GM11168 (cell line): ENCODE data around the gene CSMD2.

Source experiments
- in situ Hi-C: fragments of 300-500 bp; cut with MboI; formaldehyde crosslinking; loops from one replicate; pipeline ENCODE4 v1.12.0; 2022; ENCODE audit warnings: low sequenced_read_pairs; ENCODE audit not compliant: unreplicated experiment

CSMD2 gene

DNA sequence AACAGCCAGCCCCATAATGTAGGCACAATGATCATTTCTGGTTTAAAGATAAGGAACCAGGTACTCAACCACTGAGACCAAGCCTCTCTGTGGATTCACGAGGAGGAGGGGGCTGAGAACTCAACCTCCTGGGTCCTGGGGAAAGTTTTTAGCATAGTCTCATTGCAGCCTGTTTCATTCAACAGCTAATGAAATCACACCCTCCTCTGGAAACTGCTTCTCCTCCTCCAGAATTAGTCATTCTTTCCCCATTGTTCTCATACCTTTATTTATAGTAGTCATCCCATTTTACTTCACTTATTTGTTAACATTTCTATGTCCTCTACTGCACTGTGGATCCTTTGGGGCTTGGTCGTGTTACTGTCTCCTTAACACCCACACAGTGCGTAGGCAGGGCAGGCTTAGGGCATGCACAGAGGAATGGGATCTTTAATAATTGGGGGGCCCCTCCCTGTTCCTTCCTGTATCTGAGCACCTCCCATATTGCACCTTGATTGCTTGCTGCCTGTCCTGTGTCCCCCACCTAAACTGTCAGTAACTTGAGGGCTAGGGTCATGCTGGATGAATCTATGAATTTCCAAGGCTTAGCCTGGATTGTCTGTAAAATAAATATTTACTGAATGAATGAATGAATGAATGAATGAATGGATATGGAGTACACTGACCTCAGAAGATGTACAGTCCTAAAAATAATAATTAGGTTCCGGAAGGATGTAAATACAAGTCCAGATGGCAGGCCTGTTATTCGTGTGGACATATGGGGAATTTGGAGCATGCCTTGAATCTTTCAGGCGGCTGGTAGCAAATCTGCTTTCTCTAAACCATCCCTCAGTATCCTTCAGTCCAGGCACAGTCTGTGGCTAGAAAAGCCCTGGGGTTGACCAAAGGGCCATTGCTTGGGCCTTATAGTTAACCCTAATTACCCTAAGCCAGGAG lies 455.0 kb downstream of the CSMD2 start:
- in situ Hi-C loops: no loop called here

GRCh38 chr1:33709174-33709782 lies 455.8 kb downstream of the CSMD2 start:
- in situ Hi-C loops: no loop called here

DNA sequence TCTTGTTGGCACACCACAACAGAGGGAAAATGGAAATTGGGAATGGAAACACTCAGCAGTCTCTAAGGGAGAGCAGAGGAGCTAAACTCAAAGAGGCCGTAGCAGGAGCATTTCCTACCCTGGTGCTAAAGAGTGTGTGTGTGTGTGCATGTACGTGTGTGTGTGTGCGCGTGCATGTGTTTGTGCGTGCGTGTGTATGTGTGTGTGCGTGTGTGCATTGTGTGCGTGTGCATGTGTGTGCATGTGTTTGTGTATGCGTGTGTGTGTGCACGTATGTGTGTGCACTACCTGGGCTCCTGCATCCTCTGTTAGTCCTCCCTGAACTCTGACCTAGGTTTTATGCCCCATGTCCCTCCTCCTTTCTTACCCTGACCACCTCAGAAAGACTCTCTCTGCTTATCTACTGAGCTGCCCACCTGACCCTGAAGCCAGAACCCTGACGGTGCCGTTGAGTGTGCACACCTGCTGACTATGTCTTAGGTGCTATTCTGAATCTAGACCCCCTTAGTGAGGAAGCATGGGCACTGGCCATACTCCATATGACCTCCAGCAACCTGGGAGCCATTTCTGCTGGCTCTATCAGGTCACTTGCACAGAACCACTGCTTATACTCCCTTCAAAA lies 458.3 kb downstream of the CSMD2 start:
- in situ Hi-C loops: no loop called here

GRCh38 chr1:33703464-33703863 lies 461.6 kb downstream of the CSMD2 start:
- in situ Hi-C loops: no loop called here

- in situ Hi-C loops: no loop called here
Measured at GRCh38 chr1:33698361-33699035, 466.5 kb downstream of the CSMD2 start.

DNA sequence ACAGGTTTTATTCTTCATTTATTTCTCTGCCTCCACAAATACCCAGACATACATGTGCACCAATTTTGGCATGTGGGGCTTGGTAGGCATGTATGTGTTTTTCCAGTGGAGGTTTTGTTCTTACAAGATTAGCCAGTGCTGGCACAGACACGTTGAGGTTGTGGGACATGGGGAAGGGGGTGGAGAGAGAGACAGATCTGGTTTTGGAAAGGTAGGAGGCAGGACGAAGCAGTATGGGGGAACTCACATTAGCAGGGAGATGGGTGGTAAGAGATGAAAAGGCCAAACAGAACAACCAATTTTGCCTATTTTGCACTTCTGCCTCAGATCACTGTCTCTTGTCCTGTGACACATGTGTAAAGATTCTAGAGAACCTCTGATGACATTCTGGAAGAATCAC lies 467.2 kb downstream of the CSMD2 start:
- in situ Hi-C loops: no loop called here

- in situ Hi-C loops: no loop called here
Measured at GRCh38 chr1:33696962-33697361, 468.1 kb downstream of the CSMD2 start.

DNA sequence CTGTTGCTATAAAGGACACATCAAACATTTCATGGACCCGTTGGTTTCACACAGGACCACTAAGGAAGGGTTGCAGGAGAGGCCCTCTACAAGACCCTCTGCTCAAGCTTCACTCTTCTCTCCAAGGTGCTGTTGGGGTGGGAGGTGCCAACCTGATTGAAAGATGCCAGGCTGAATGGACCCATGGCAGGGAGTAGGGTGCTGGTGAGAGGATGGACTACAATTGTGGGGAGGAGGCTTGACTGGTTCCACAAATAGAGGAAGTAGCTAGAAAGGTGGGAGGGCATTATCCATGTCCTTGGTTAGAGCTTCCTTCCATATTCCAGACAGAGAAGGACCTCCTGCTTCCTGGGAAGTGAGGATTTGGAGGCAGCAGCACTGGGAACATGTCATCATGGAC lies 468.7 kb downstream of the CSMD2 start:
- in situ Hi-C loops: no loop called here

- in situ Hi-C loops: no loop called here
Measured at GRCh38 chr1:33692206-33693188, 472.5 kb downstream of the CSMD2 start.

- in situ Hi-C loops: no loop called here
Measured at GRCh38 chr1:33687000-33687399, 478.0 kb downstream of the CSMD2 start.

DNA sequence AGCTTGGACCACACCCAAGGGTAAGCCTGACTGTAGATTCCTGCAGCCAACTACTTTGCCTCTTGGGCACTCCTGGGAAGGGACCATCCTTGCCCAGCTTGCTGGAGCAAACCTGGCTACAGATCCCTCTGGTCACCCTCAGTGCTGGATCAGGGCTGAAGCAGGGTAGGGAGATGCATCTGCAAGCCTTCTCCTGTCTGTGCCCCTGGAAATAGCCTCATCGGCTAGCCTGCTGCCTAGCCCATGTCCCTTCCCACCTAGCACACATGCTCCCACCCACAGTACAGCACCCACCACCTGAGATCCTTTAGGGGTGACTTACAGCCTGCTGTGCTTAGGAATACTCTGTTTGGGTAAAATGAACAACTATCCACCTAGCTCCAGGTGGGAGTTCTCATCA lies 478.5 kb downstream of the CSMD2 start:
- in situ Hi-C loops: no loop called here

GRCh38 chr1:33685256-33685655 lies 479.8 kb downstream of the CSMD2 start:
- in situ Hi-C loops: no loop called here

GRCh38 chr1:33684396-33685179 lies 480.4 kb downstream of the CSMD2 start:
- in situ Hi-C loops: no loop called here

- in situ Hi-C loops: no loop called here
Measured at GRCh38 chr1:33683913-33684312, 481.1 kb downstream of the CSMD2 start.

DNA sequence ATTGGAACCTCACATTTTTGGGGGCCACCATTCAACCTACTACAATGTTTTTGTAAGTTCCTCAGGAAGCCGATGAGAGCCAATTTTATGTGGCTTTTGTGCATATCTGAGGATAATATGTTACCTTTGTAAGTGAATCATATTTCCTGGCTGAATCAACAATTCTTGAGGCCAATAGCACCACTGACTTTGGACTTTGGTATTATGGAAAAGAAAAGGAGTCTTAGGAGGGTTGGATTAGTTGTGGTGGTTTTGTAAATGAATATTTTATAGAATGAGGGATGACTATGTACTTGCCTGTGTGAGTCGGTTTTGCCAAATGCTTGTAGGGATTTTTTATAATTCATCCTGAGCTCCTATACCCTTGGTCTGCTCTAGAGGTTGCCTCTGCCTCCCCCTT lies 482.7 kb downstream of the CSMD2 start:
- in situ Hi-C loops: no loop called here

DNA sequence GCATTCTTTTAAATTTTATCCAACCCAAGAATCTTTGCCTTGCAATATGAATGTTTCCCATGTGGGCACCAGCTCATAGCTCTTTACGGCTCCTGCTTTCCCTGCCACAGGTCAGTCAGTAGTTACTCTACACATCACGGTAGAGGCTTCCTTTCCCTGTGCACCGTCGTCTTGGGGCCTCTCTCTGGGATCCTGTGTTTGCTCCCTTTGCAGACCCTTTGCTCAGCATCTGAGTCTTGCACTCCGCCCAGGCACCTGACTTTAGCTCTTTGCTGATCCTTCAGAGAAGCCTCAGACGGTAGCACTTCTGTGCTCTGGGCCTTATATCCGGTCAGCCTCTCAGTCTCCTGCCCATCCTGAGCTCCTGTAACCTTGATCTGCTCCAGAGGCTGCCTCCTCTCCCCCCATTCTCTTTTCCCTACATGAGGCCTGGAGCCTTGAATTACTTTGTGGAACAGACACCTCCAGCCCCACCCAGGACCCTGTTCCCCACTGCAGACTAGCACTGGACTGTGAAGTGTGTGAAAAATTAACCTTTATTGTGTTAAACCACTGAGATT lies 484.7 kb downstream of the CSMD2 start:
- in situ Hi-C loops: no loop called here

- in situ Hi-C loops: no loop called here
Measured at GRCh38 chr1:33670567-33670966, 494.5 kb downstream of the CSMD2 start.

DNA sequence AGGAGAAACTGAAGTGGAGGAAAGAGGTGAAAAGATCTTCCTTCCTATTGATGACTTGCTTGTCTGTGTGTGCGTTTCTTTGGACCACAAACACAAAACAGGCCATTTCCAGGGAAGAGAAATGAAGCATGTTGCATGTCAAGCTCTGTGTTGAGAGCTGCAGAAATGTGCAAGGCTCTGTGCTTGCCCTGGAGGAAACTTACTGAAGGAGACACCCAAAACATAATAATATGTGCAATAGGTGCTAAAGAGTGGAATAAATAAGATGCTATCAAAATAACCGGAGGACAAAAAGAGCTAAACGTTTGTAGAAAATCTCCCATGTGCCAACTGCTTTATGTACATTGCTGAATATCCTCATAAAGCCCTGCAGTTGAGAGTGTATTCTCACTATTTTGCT lies 496.3 kb downstream of the CSMD2 start:
- in situ Hi-C loops: no loop called here
